MM.1S (cell line): Measurements from ENCODE around the gene LAMA4.

ENCODE experiments used
- EZH2phosphoT487 ChIP-seq: fragments of 300-600 bp; sonication (generic); IDR thresholded peaks from 2 replicates; pipeline ENCODE4 v1.6.1; 2018; ENCODE audit warnings: antibody characterized with exemption, low read length
- TF ChIP-seq, protein P1 (sequence below): fragments of 300-600 bp; sonication (generic); IDR thresholded peaks from 2 replicates; pipeline ENCODE4 v1.5.1; 2016; ENCODE audit warnings: antibody characterized with exemption, low read length, mixed read lengths

DNA sequence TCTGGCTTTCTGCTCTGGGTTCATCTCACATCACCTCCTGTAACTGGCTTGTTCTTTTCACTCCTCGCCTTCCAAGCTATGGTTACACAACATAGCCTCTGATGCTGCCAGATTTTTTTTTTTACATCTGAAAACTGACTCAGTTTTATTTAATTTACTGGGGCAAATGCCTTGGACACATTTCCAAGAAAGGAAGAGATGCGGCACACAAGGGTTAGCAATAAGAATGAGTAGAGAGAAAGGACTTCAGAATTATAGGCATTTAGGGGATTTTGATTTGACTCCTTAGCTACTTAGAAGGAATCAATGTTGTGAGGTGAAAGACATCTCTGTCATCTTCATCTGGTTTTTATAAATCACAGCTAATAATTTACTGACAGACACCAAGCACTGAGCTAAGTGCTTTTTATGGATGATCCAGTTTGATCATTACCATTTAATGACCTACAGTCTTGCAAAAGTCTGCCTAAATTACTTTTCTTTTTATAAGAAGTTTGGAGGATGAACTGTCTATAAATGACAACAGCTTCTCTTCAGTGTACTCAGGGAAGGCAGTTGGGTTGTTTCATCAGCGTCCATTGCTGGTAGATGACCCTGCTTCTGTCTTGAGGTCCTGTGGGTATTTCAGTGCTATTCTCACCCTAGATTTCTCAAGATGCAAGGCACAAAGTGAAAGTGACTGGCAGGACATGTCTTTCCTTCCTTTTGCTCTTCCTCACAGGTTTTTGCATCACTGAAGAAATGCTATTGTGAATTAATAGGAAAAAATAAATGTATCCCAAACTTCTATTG is 31.1 kb downstream of the LAMA4 start:
- TF ChIP-seq, protein P1, sequence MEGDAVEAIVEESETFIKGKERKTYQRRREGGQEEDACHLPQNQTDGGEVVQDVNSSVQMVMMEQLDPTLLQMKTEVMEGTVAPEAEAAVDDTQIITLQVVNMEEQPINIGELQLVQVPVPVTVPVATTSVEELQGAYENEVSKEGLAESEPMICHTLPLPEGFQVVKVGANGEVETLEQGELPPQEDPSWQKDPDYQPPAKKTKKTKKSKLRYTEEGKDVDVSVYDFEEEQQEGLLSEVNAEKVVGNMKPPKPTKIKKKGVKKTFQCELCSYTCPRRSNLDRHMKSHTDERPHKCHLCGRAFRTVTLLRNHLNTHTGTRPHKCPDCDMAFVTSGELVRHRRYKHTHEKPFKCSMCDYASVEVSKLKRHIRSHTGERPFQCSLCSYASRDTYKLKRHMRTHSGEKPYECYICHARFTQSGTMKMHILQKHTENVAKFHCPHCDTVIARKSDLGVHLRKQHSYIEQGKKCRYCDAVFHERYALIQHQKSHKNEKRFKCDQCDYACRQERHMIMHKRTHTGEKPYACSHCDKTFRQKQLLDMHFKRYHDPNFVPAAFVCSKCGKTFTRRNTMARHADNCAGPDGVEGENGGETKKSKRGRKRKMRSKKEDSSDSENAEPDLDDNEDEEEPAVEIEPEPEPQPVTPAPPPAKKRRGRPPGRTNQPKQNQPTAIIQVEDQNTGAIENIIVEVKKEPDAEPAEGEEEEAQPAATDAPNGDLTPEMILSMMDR = no peak
- TF ChIP-seq EZH2phosphoT487 = no peak
